ENCODE data around the gene HUNK. TPM values are rescaled to one million over a fixed set of nuclear protein-coding genes. Genes with fewer than 3 reads are reported as not detected.
"Not testable (repeated sequence)": the region's sequence is repeated elsewhere in the genome, so short reads cannot be mapped to it uniquely, and the experiment has no call there.

Gene HUNK
- total and polyA plus RNA-seq, 5 donors, result 0.07 to 0.82 (median 0.37) TPM

DNA sequence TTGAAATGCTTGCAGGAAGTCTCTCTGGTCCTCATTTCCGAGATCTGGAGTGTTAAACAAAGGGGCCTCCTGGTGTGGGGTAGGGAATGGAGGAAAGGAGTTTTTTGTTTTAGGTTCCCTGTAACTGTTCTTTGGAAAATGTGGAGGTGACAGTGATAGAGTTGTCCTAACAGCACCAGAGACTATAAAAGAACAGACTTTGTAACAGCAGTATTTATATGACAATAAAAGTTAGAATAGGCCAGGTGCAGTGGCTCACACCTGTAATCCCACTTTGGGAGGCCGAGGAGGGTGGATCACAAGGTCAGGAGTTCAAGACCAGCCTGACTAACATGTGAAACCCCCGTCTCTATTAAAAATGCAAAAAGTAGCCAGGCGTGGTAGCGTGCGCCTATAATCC, 68.9 kb downstream of the HUNK start:
- H3K27me3 ChIP-seq (ENCODE audit: control insufficient read depth, insufficient read depth), result no peaks in the 10 kb centered on the region
- no peak for DNase-seq
- WGBS, result 92% methylated on average over 6 of the region's 6 CpGs
- H3K9me3 ChIP-seq (ENCODE audit: control insufficient read depth, low read length), result no peaks in the 10 kb centered on the region
- intact Hi-C loops (cut with DNase I), result no loop called here
- H3K4me3 ChIP-seq (ENCODE audit: low read length), result no peak overlapping the region
- no peaks in the 10 kb centered on the region for H3K4me1 ChIP-seq (ENCODE audit: control insufficient read depth, insufficient read depth, low read length)
- no peak overlapping the region for H3K27ac ChIP-seq (ENCODE audit: low read length)
- ATAC-seq, result no peak

DNA sequence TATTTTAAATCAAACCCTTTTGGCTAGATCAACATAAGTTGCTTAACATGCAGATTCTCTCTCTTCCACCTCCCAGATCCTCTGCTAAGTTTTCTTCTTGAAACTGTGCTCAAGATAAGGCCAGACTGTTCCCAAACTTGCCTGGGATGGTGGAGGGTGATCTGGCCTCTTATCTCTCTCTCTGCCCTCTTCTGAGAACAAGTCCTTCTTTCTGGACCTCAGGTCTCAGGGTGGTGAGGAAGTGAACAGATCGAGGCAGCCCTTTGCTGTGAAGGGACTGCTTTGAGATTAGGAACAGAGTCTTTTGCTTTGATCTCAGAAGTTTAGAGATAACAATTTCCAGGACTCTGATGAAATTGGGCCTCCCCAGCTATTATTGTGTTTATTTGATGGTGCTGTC, 70.7 kb downstream of the HUNK start:
- H3K4me1 ChIP-seq (ENCODE audit: control insufficient read depth, insufficient read depth, low read length), result no peaks in the 10 kb centered on the region
- 47% methylated on average over 1 of the region's 1 CpG for WGBS
- H3K27ac ChIP-seq (ENCODE audit: low read length), result no peak overlapping the region
- DNase-seq (no peak), ATAC-seq (no peak)
- H3K4me3 ChIP-seq (ENCODE audit: low read length), result no peak overlapping the region
- H3K9me3 ChIP-seq (ENCODE audit: control insufficient read depth, low read length), result no peaks in the 10 kb centered on the region
- intact Hi-C loops (cut with DNase I), result no loop called here
- H3K27me3 ChIP-seq (ENCODE audit: control insufficient read depth, insufficient read depth), result no peaks in the 10 kb centered on the region

DNA sequence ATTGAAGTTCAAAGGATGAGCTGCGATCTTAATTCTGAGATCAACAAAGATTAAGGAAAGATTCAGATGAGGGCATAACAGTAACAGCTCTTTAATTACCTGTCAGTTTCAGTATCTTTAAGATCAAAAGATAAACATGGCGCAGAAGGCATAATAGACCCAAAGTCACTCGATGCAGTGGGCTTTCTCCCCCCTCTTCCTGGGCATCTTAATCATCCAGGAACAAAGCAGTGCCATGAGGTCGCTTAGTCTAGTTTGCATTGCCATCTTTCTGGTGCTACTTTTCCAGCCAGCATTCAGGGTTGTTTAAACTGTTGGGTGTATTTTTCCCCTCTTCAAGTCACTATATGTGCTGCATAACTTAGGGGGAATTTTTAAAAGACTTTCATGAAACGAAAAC, 72.3 kb downstream of the HUNK start:
- intact Hi-C loops (cut with DNase I), result no loop called here
- H3K27me3 ChIP-seq (ENCODE audit: control insufficient read depth, insufficient read depth), result no peaks in the 10 kb centered on the region
- H3K4me1 ChIP-seq (ENCODE audit: control insufficient read depth, insufficient read depth, low read length), result no peaks in the 10 kb centered on the region
- no peak overlapping the region for H3K4me3 ChIP-seq (ENCODE audit: low read length)
- 55% methylated on average over 5 of the region's 5 CpGs for WGBS
- DNase-seq (no peak), ATAC-seq (no peak)
- H3K27ac ChIP-seq (ENCODE audit: low read length), result no peak overlapping the region
- no peaks in the 10 kb centered on the region for H3K9me3 ChIP-seq (ENCODE audit: control insufficient read depth, low read length)

DNA sequence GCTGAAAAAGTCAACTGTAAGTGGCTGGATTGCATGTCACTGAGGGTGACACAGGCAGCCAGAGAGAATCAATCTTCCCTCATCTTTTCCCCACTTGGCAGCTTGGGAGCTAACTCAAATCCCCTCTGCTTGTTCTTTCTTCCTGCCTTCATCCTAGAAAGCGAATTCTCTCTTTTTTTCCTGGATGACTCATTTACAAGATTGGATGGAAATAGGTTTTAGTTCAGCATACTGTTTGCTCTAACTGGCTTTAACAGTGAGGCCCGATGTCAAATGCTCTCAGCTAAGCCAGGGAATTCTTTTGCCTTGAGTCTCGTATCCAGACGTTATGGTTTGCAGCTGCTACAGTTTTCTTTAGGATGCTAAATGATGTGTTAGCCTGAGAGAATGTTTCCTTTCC, 72.7 kb downstream of the HUNK start:
- DNase-seq, result no peak
- intact Hi-C loops (cut with DNase I), result no loop called here
- Histone ChIP-seq H3K4me1 (ENCODE audit: control insufficient read depth, insufficient read depth, low read length) (no peaks in the 10 kb centered on the region), H3K27ac (ENCODE audit: low read length) (no peak overlapping the region), H3K27me3 (ENCODE audit: control insufficient read depth, insufficient read depth) (no peaks in the 10 kb centered on the region), H3K4me3 (ENCODE audit: low read length) (no peak overlapping the region), H3K9me3 (ENCODE audit: control insufficient read depth, low read length) (no peaks in the 10 kb centered on the region)
- no peak for ATAC-seq
- WGBS, result 40% methylated on average over 4 of the region's 4 CpGs

DNA sequence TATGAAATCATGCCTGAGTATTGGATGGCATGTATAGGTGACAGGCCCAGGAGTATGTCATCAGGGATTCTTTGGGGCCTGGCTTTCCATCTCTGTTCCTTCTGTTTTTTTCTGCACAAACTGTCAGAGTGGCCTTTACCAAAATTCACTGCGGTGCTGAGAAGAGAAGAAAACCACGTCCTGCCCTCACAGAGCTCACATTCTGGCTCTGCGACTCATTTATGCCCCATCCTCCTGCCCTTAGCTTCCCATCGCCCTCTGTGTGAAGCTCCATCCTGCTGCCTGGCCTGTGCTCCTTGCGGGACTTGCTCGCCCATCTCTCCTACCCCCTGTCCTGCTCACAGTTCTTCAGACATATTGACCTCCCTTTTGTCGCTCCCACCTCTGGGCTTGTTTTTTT, 73.4 kb downstream of the HUNK start:
- Histone ChIP-seq H3K4me1 (ENCODE audit: control insufficient read depth, insufficient read depth, low read length) (no peaks in the 10 kb centered on the region), H3K4me3 (ENCODE audit: low read length) (no peak overlapping the region), H3K27ac (ENCODE audit: low read length) (no peak overlapping the region), H3K27me3 (ENCODE audit: control insufficient read depth, insufficient read depth) (no peaks in the 10 kb centered on the region), H3K9me3 (ENCODE audit: control insufficient read depth, low read length) (no peaks in the 10 kb centered on the region)
- intact Hi-C loops (cut with DNase I), result no loop called here
- ATAC-seq (no peak), DNase-seq (no peak)
- 93% methylated on average over 7 of the region's 7 CpGs for WGBS

DNA sequence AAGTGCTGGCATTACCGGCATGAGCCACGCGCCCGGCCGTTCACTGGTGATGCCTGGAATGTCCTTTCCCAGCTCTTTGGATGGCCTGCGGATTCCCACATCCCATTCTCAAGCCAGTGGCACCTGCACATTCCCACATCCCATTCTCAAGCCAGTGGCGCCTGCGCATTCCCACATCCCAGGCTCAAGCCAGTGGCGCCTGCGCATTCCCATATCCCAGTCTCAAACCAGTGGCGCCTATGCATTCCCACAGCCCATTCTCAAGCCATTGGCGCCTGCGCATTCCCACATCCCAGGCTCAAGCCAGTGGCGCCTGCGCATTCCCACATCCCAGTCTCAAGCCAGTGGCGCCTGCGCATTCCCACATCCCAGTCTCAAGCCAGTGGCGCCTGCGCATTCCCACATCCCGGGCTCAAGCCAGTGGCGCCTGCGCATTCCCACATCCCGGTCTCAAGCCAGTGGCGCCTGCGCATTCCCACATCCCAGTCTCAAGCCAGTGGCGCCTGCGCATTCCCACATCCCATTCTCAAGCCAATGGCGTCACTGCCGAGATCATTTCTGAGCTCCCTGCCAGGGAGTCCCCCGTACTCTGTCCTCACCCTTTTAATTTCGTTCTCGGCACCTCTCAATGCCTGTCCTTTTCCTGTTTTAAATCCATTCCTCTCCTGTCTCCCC, 74.2 kb downstream of the HUNK start:
- H3K27ac ChIP-seq (ENCODE audit: low read length); ATAC-seq; H3K4me3 ChIP-seq (ENCODE audit: low read length); H3K27me3 ChIP-seq (ENCODE audit: control insufficient read depth, insufficient read depth); DNase-seq; intact Hi-C loops (cut with DNase I); H3K4me1 ChIP-seq (ENCODE audit: control insufficient read depth, insufficient read depth, low read length); H3K9me3 ChIP-seq (ENCODE audit: control insufficient read depth, low read length): not testable (repeated sequence)
- 98% methylated on average over 32 of the region's 32 CpGs for WGBS

DNA sequence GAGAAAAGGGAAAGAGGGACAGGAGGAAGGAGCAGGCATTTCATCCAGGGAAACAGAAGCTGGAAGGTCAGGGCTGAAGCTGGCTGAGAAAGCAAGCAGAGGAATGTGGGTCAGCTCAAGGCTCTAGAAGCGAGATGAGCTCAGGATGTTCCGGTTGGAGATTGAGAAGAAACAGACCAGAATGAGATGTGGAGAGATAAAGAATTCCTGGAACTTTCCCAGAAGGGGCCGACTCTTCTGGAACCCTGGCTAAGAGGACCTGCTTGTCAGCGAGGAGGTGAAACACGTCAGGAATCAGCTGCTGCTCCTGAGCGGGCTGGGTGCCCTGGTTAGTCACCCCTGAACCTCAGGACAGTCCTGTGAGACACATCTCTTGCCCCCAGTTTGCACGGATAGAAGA, 75.9 kb downstream of the HUNK start:
- intact Hi-C loops (cut with DNase I), result no loop called here
- DNase-seq (no peak), ATAC-seq (no peak)
- Histone ChIP-seq H3K27me3 (ENCODE audit: control insufficient read depth, insufficient read depth) (no peaks in the 10 kb centered on the region), H3K9me3 (ENCODE audit: control insufficient read depth, low read length) (no peaks in the 10 kb centered on the region), H3K4me1 (ENCODE audit: control insufficient read depth, insufficient read depth, low read length) (no peaks in the 10 kb centered on the region), H3K4me3 (ENCODE audit: low read length) (no peak overlapping the region), H3K27ac (ENCODE audit: low read length) (no peak overlapping the region)
- 76% methylated on average over 7 of the region's 7 CpGs for WGBS

DNA sequence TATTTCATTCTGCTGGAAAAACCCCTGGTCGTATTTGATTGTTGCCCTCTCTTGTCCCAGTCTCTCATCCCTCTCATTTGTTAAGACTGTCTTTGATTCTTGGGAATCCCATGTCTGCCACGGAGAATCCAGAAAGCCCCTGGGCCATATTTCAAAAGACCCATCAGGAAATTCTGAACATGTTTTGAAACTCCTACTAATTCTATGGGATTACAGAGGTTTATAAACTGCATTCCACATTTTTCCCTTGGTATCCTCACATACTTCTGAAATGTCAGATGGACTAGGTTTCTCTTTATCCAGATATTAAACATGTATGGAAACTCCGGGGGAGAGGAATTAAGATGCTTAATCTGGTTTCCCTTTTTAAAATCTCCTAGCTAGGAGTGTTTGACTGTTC, 80.0 kb downstream of the HUNK start:
- no peaks in the 10 kb centered on the region for H3K27me3 ChIP-seq (ENCODE audit: control insufficient read depth, insufficient read depth)
- H3K4me3 ChIP-seq (ENCODE audit: low read length), result no peak overlapping the region
- ATAC-seq (no peak), DNase-seq (no peak)
- H3K4me1 ChIP-seq (ENCODE audit: control insufficient read depth, insufficient read depth, low read length), result no peaks in the 10 kb centered on the region
- no peaks in the 10 kb centered on the region for H3K9me3 ChIP-seq (ENCODE audit: control insufficient read depth, low read length)
- H3K27ac ChIP-seq (ENCODE audit: low read length), result no peak overlapping the region
- 76% methylated on average over 3 of the region's 3 CpGs for WGBS
- intact Hi-C loops (cut with DNase I), result no loop called here

DNA sequence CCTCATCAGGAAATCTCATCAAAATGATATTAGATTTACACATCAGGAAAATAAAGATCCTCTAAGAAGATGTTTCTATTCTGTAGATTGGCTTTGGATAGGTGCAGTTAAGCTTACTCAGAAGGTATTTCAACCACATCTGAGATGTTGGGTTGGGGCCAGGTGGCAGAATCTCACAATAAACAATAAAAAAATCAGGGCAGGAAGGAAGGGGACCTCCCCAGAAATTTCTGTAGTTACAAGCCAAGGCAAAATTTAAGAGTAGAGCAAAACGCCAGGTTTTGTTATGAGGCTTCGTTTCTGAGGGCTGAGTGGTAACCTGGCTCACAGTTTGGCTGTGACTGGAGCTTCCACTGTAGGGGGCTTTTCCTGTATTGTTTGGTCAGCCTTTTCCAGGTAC, 84.8 kb downstream of the HUNK start:
- intact Hi-C loops (cut with DNase I), result no loop called here
- ATAC-seq, result no peak
- Histone ChIP-seq H3K27ac (ENCODE audit: low read length) (no peak overlapping the region), H3K27me3 (ENCODE audit: control insufficient read depth, insufficient read depth) (no peaks in the 10 kb centered on the region), H3K9me3 (ENCODE audit: control insufficient read depth, low read length) (no peaks in the 10 kb centered on the region), H3K4me1 (ENCODE audit: control insufficient read depth, insufficient read depth, low read length) (no peaks in the 10 kb centered on the region), H3K4me3 (ENCODE audit: low read length) (no peak overlapping the region)
- DNase-seq, result no peak
- WGBS, result 57% methylated on average over 2 of the region's 2 CpGs

DNA sequence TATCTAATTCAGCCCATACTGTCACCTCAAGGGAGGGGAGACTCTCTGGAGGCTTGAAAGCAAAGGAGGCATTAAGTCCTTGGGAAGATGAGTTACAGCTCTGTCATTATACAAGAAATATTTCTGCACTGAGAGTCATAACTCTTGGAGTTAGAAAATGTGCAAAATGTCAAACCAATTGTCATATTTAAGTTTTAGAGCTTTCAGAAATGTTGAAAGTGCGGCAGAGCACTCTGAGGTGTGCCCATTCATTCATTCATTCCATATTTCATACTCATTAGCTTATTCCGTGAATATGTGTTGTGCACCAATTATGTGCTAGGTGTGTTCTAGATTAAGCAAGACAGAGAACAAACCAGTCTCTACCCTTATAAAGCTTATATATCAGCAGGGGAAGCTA, 87.1 kb downstream of the HUNK start:
- Histone ChIP-seq H3K27ac (ENCODE audit: low read length) (no peak overlapping the region), H3K4me1 (ENCODE audit: control insufficient read depth, insufficient read depth, low read length) (no peaks in the 10 kb centered on the region), H3K27me3 (ENCODE audit: control insufficient read depth, insufficient read depth) (no peaks in the 10 kb centered on the region), H3K4me3 (ENCODE audit: low read length) (no peak overlapping the region), H3K9me3 (ENCODE audit: control insufficient read depth, low read length) (no peaks in the 10 kb centered on the region)
- ATAC-seq (no peak), DNase-seq (no peak)
- 95% methylated on average over 2 of the region's 2 CpGs for WGBS
- intact Hi-C loops (cut with DNase I), result no loop called here

DNA sequence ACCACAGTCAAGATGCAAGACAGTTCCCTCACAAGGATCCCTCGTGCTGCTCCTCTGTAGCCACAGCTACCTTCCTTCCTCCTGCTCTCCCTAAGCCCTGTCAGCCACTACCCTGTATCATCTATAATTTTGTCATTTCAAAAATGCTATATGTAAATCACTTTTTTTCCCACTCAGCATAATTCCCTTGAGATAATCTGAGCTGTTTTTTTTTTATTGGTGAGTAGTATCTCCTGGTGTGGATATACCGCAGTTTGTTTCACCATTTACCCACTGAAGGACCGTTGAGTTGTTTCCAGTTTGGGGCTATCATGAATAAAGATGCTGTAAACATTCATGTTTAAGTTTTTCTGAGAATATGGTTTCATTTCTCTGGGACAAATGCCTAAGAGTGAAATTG, 88.2 kb downstream of the HUNK start:
- DNase-seq (no peak), ATAC-seq (no peak)
- 91% methylated on average over 3 of the region's 3 CpGs for WGBS

DNA sequence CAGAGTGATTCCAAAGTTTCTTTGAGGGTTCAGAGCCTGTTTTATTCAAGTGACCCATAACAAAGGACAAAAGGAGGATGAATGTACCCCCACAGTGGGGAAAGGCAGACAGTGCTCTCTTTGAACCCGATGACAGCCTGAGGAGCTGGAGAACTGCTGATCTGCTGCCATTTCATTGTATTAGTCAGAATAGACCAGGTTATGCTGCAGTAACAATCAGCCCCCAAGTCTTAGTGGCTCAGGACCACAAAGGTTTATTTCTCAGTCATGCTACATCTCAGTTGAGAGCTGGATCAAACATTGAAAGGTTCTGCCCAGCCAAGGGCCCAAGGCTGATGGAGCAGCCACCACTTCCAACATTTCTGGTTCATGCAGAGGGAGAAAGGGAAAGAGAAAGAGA, 88.9 kb downstream of the HUNK start:
- no peak overlapping the region for H3K27ac ChIP-seq (ENCODE audit: low read length)
- no peaks in the 10 kb centered on the region for H3K4me1 ChIP-seq (ENCODE audit: control insufficient read depth, insufficient read depth, low read length)
- no peaks in the 10 kb centered on the region for H3K9me3 ChIP-seq (ENCODE audit: control insufficient read depth, low read length)
- no peak overlapping the region for H3K4me3 ChIP-seq (ENCODE audit: low read length)
- WGBS, result 96% methylated on average over 1 of the region's 1 CpG
- H3K27me3 ChIP-seq (ENCODE audit: control insufficient read depth, insufficient read depth), result no peaks in the 10 kb centered on the region
- DNase-seq (no peak), ATAC-seq (no peak)
- intact Hi-C loops (cut with DNase I), result no loop called here

More for the DNA sequence above, 88.2 kb downstream of the HUNK start:
- no peaks in the 10 kb centered on the region for H3K27me3 ChIP-seq (ENCODE audit: control insufficient read depth, insufficient read depth)
- H3K4me1 ChIP-seq (ENCODE audit: control insufficient read depth, insufficient read depth, low read length), result no peaks in the 10 kb centered on the region
- H3K9me3 ChIP-seq (ENCODE audit: control insufficient read depth, low read length), result no peaks in the 10 kb centered on the region
- H3K4me3 ChIP-seq (ENCODE audit: low read length), result no peak overlapping the region
- intact Hi-C loops (cut with DNase I), result no loop called here
- no peak overlapping the region for H3K27ac ChIP-seq (ENCODE audit: low read length)

Data from right cardiac atrium (tissue), 5 donors.